ENCODE data around the gene SORCS2. TPM values are rescaled to one million over a fixed set of nuclear protein-coding genes. Genes with fewer than 3 reads are reported as not detected.

Gene SORCS2
- polyA plus RNA-seq, 1 donor (not counting 4 experiments of a cell fraction or from before 2014, with no cell fraction given): 0.09 TPM

GRCh38 chr4:7242766-7243165 lies 50.4 kb downstream of the SORCS2 start:
- no peak overlapping the region for H2AFZ ChIP-seq (ENCODE audit: control insufficient read depth, low read length)
- no peak for TF ChIP-seq CTCF (optimal IDR thresholded peaks at IDR 0.05 in 1 of 3, IDR thresholded peaks at IDR 0.05 in 1 of 3, conservative IDR thresholded peaks at IDR 0.05 in 1 of 3; ENCODE audit: extremely low read depth in 1 of 3, insufficient read depth in 2 of 3, low read length in 3 of 3)
- TF ChIP-seq EZH2 (IDR thresholded peaks at IDR 0.05; ENCODE audit: low read length): no peak
- DNase-seq (ENCODE audit: low read depth, low spot score): no peak
- H3K9me1 ChIP-seq (ENCODE audit: control insufficient read depth, extremely low read depth, insufficient read depth, low read length): no peaks in the 10 kb centered on the region
- H3K9ac ChIP-seq (ENCODE audit: control insufficient read depth, extremely low read depth, insufficient read depth, low read length): no peak overlapping the region
- no peak overlapping the region for H3K27ac ChIP-seq (ENCODE audit: control insufficient read depth, insufficient read depth, low read length)
- H3K4me1 ChIP-seq (ENCODE audit: control insufficient read depth, extremely low read depth, insufficient read depth, low read length): no peaks in the 10 kb centered on the region
- no peaks in the 10 kb centered on the region for H3K79me2 ChIP-seq (ENCODE audit: control insufficient read depth, insufficient read depth, low read length)
- no peak overlapping the region for H3K4me2 ChIP-seq (ENCODE audit: control insufficient read depth, extremely low read depth, insufficient read depth, low read depth, low read length)
- no peaks in the 10 kb centered on the region for H3K36me3 ChIP-seq (ENCODE audit: control insufficient read depth in 2 of 2, extremely low read depth in 1 of 2, insufficient read depth in 2 of 2, low read length in 2 of 2)
- FAIRE-seq: no peak
- peaks cover 3% of the 10 kb centered on the region for H3K9me3 ChIP-seq (ENCODE audit: control insufficient read depth, low read depth, low read length)
- no peak overlapping the region for H3K4me3 ChIP-seq (ENCODE audit: control insufficient read depth in 2 of 3, extremely low read depth in 1 of 3, insufficient read depth in 2 of 3, low read depth in 1 of 3, low read length in 3 of 3)
- dilution Hi-C loops (cut with MboI; ENCODE audit: extremely low pct_ligation_motif_present, low sequenced_read_pairs): no loop called here
- H4K20me1 ChIP-seq (ENCODE audit: control insufficient read depth, extremely low read depth, insufficient read depth, low read length): no peaks in the 10 kb centered on the region
- peaks cover 17% of the 10 kb centered on the region for H3K27me3 ChIP-seq (ENCODE audit: control insufficient read depth, extremely low read depth, insufficient read depth, low read length)

DNA sequence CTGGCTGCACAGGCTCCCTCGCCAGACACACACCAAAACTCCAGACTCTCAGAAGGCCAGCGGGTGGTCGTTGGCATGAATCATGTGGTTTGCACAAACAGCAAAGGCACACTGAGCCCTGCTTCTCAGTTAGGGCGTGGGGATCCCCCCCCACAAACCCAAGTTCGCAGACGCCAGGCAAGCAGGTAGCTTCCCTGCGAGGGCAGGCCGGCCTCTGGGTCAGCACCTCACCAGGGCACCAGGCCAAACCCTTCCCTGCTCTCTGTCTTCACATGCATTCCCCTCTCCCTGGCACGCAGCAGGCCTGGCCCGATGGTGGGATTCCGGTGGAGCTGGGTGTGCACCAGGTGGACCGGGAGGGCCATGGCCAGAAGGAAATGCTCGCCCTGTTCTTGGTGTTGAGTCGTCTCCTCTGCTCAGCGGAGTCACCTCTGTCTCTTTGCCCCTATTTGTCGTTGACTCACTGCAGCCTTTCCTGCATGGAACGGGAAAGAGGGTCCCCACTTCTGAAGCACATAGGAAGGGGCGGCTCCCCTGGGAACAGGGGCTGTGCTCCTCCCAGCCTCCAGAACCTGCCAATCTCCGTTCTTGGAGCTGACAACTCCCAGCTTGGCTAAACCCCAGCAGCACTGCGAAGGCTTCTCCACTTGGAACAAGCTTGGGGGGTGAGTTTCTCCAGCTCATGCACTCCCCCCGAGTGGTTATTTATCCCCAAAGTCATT lies 51.4 kb downstream of the SORCS2 start:
- no peak for FAIRE-seq
- dilution Hi-C loops (cut with MboI; ENCODE audit: extremely low pct_ligation_motif_present, low sequenced_read_pairs): no loop called here

More for the DNA sequence above, 51.4 kb downstream of the SORCS2 start:
- no peak overlapping the region for H3K4me3 ChIP-seq (ENCODE audit: control insufficient read depth in 2 of 3, extremely low read depth in 1 of 3, insufficient read depth in 2 of 3, low read depth in 1 of 3, low read length in 3 of 3)
- H3K27me3 ChIP-seq (ENCODE audit: control insufficient read depth, extremely low read depth, insufficient read depth, low read length): peaks cover 17% of the 10 kb centered on the region
- TF ChIP-seq EZH2 (IDR thresholded peaks at IDR 0.05; ENCODE audit: low read length) (no peak), CTCF (optimal IDR thresholded peaks at IDR 0.05 in 1 of 3, IDR thresholded peaks at IDR 0.05 in 1 of 3, conservative IDR thresholded peaks at IDR 0.05 in 1 of 3; ENCODE audit: extremely low read depth in 1 of 3, insufficient read depth in 2 of 3, low read length in 3 of 3) (no peak)
- no peaks in the 10 kb centered on the region for H4K20me1 ChIP-seq (ENCODE audit: control insufficient read depth, extremely low read depth, insufficient read depth, low read length)
- no peak overlapping the region for H3K27ac ChIP-seq (ENCODE audit: control insufficient read depth, insufficient read depth, low read length)
- H3K9ac ChIP-seq (ENCODE audit: control insufficient read depth, extremely low read depth, insufficient read depth, low read length): no peak overlapping the region
- H3K79me2 ChIP-seq (ENCODE audit: control insufficient read depth, insufficient read depth, low read length): no peaks in the 10 kb centered on the region
- no peaks in the 10 kb centered on the region for H3K36me3 ChIP-seq (ENCODE audit: control insufficient read depth in 2 of 2, extremely low read depth in 1 of 2, insufficient read depth in 2 of 2, low read length in 2 of 2)
- no peak overlapping the region for H3K4me2 ChIP-seq (ENCODE audit: control insufficient read depth, extremely low read depth, insufficient read depth, low read depth, low read length)
- H3K9me3 ChIP-seq (ENCODE audit: control insufficient read depth, low read depth, low read length): no peaks in the 10 kb centered on the region
- DNase-seq (ENCODE audit: low read depth, low spot score): no peak
- H3K4me1 ChIP-seq (ENCODE audit: control insufficient read depth, extremely low read depth, insufficient read depth, low read length): no peaks in the 10 kb centered on the region
- H2AFZ ChIP-seq (ENCODE audit: control insufficient read depth, low read length): no peak overlapping the region
- H3K9me1 ChIP-seq (ENCODE audit: control insufficient read depth, extremely low read depth, insufficient read depth, low read length): no peaks in the 10 kb centered on the region

Measured in keratinocyte (primary cell).